Renal cortex interstitium (tissue), 11 donors: ENCODE data around the gene ZFR. TPM values are rescaled to one million over a fixed set of nuclear protein-coding genes. Genes with fewer than 3 reads are reported as not detected.
A peak's percentile ranks its signal among the peaks of the same experiment; 100 is the strongest.

ENCODE experiments used
- DNase-seq, 11 donors: peaks; one replicate each; pipeline ENCODE4 v3.0.0-alpha.2; 2013; ENCODE audit warnings: low read depth in 9 of 11, low spot score in 4 of 11; ENCODE audit errors: extremely low read depth in 1 of 11
- polyA plus RNA-seq, 3 donors: library from polyadenylated mRNA; unstranded; fragments of 120-200 nt; gene quantifications; one replicate each; pipeline ENCODE4 v1.2.1, GENCODE V29; 2013; ENCODE audit not compliant: insufficient read length in 3 of 3

The ZFR gene
- polyA plus RNA-seq, 3 donors, result 116 to 130 (median 119) TPM

DNA sequence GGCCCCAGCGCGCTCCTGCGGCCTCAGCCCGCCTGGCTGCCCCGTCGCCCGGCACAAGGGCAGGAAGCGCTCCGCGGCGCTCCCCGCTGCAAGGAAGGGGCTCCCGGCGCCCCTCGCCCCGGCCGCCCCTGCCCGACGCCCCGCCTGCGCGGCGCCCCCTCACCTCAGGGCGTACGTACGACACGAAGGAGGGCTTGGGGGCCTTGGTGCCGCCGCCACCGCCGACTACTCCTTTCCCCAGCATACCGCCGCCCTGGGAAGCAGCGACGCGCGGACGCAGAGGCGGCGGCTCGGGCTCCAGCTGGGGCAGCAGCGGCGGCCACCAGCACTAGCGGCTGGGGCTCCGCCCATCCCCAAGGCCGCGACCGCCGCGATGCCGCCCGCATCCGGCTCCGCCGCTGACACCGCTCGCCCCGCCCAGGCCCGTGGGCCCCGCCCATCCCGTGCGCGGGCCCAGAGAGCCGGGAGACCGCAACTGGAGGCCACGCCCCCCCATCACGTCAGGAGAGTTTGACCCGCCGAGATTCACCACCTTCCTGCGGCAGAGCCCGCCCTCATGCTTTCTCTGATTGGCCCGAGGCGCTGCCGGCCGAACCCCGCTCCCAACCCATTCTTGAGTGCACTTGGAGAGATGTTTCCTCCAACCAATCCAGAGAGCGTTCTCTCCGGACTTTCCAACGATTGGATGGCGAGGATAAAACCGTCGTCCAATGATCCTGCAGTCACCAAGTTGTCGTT lies 131.8 kb downstream of the ZFR start, which contains the start of gene MTMR12:
Gene MTMR12, minus strand, starts transcription at position 345 of the 738 bp plus-strand sequence. Its CDS starts 101 bp downstream, at position 244.
- peak; percentile 95 to 99 (median 99) for DNase-seq

DNA sequence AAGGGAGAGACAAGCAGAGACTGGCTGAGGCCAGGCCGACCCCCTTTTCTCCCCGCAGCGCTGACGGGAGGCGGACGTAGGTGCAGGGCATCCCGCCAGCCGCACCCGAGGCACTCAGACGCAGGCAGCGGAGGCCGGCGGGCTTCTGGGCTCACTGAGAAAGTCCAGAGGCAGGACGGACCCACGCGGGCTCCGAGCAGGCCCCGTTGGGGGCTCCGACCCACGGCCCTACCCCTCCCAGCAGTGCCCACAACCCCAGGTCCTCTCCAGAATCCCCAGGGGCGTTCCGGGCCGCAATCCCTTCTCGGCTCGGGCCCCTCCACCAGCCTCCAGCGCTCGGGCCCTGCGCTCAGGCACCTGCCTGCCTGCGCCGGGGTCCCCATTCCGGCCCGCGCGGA lies 132.3 kb downstream of the ZFR start:
- peak in 3 of 11 donors; percentile 39 to 54 (median 46) for DNase-seq

DNA sequence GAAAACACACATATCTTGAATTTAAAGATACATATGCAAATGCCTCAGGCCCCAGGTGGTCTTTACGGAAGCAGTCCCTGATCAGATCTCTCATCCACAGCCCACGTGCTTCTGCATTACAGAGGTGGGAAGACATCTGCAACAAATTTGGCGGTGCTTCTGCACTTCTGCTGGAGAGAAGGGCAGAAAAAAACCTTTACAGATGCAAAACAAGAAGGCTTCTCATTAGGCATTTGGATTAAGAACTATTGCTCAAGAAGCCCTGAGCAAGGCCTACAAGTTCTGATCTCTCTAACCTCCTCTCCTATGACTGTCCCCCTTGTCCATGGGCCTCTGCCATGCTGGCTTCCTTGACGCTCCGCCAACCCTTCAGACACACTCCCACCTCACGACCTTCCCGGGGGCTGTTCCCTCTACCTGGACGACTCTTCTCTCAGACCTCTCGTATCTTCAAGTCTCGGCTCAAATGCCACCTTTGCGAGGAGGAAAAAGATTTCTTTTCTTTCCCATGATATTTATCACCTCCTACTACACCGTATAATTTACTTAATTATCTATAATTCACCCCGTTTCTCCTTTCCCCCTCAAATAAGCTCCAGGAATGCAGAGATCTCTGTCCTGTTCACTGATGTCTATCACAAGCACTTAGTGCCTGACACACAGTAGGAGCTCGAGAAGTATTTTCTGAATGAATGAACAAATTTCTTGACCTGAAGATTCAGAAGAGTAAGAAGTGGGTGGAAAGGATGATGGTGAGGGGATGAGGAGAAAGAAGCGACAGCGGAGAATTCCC lies 132.9 kb downstream of the ZFR start:
- DNase-seq, result no peak

DNA sequence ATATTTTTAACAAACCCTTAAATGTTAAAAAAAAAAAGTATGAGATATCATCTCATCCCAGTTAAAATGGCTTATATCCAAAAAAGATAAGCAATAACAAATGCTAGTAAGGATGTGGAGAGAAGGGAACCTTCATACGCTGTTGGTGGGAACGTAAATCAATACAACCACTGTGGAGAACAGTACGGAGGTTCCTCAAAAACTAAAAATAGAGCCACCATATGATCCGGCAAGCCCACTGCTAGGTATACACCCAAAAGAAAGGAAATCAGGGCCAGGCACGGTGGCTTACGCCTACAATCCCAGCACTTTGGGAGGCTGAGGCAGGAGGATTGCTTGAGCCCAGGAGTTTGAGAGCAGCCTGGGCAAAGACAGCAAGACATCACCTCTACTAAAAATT lies 134.8 kb downstream of the ZFR start:
- DNase-seq, result no peak

DNA sequence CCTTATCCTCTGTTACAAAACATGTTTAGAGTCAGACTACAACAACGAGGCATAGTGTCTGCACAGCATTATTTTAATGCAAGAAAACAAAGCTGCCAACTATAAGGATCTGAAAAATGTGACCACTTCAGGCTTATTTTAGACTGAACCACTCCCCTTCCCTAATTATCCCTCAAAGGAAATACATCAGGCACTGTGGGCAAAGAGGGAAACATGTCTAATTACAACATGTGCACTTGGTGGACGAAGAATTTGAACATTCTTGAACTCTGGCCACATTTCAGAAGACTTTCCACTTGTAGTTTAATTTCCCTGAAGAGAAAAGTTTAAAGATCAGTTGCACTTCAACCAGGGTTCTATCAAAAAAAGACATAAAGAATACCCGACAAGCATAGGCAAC lies 135.6 kb downstream of the ZFR start:
- no peak for DNase-seq

DNA sequence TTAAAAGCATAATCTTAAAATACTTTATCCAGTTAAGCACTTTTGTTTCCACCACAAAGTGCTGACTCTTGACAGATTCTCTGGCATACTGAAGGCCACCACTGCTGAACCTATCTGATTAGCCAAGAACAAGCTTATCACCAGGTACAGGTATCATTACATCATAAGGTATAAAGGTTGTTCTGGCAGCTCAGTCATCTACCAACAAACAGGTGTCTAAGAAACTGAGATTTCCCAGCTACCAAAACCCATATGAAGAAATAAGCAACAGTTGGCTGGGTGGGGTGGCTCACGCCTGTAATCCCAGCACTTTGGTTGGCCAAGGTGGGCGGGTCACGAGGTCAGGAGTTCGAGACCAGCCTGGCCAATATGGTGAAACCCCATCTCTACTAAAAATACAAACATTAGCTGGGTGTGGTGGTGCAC lies 136.8 kb downstream of the ZFR start:
- no peak for DNase-seq

DNA sequence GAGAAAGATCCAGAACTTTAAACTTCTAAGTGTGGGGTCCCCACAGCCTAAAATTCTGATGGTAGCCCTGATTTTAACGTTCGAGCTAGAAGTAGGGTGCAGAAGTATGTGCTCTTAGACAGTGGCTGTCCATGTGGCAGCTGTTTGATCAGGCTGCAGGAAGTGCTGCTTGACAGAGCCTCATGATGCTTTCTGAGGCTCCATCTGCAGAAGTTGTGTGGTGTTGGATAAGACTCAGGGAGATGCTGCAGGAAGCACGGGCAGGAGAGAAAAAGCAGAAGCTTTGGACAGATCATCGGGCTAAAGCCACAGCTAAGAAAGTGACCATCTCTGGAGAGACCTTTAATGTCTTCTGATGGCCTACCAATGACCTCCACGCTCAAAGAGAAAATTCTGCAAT lies 139.9 kb downstream of the ZFR start:
- no peak for DNase-seq

Other genes with a start within 250 kb of the ZFR start
- 10 to 100 TPM; 32.5 to 43.9 (median 37.8) TPM for gene MTMR12, start 131.8 kb downstream of the ZFR start, polyA plus RNA-seq
- gene SUB1, start 140.8 kb upstream of the ZFR start, polyA plus RNA-seq, result 100 to 1,000 TPM; 289 to 334 (median 305) TPM